22Rv1 (cell line): ENCODE results near the gene SPIN1.
A peak's percentile ranks its signal among the peaks of the same experiment; 100 is the strongest.
"Not testable (repeated sequence)": the region's sequence is repeated elsewhere in the genome, so short reads cannot be mapped to it uniquely, and the experiment has no call there.

ENCODE experiments used
- H3K27ac ChIP-seq: fragments of 450-650 bp; 2 replicates; pipeline ENCODE4 v1.5.1; 2017
- CTCF ChIP-seq: fragments of 450-650 bp; IDR thresholded peaks from 2 replicates; pipeline ENCODE4 v1.5.1; 2017; ENCODE audit warnings: mild to moderate bottlenecking
- ZFX ChIP-seq: fragments of 450-650 bp; IDR thresholded peaks from 2 replicates; pipeline ENCODE4 v1.6.1; 2017; ENCODE audit warnings: antibody characterized with exemption, borderline replicate concordance

Gene SPIN1

DNA sequence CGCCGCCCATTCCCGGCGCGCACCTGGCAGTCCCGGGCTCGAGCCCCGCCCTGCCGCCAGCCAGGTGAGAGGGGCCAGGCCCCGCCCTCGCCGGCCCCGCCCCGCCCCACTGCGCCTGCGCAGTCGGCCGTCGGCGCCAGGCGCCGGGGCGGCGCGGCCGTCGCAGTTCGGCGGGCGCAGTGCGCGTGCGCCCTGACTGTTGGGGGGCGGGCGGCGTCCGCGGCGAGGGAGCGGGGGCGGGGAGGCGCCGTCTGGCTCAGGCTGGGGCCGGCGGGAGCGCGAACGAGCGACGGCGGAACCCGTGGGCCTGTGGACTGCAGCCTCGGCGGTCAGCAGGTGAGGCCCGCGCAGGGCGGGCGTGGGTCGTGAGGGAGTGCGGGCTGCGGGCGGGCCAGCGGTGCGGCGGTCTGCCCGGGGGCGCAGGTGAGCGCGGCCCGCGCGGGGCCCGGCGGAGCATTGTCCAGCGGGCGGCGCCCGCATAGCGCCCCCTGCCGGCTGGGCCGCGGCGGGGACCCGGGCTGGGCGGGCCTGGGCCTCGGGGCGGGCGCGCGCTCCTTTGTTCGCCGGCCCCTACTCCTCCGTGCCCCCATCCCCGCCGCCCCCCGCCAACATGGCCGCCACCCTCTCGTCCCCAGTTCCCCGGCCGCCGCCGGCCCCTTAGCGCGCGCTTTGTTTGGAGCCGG lies at the start of gene SPIN1:
SPIN1 (plus strand) TSS at position 242 of the 683 bp plus-strand sequence. CDS start 38,096 bp downstream, outside the sequence.
- H3K27ac ChIP-seq, result peak within 1 kb of the TSS; percentile 93
- TF ChIP-seq CTCF, result peak; percentile 84
- no peak for TF ChIP-seq ZFX

GRCh38 chr9:88339317-88339716 lies 48.9 kb upstream of the SPIN1 start:
- no peak for TF ChIP-seq ZFX
- no peak for TF ChIP-seq CTCF

GRCh38 chr9:88342246-88342645 lies 46.0 kb upstream of the SPIN1 start:
- TF ChIP-seq CTCF, result no peak
- no peak for TF ChIP-seq ZFX
- no peak overlapping the region for H3K27ac ChIP-seq

More at GRCh38 chr9:88339317-88339716, 48.9 kb upstream of the SPIN1 start:
- no peak overlapping the region for H3K27ac ChIP-seq

GRCh38 chr9:88344013-88344412 lies 44.2 kb upstream of the SPIN1 start:
- no peak for TF ChIP-seq ZFX
- TF ChIP-seq CTCF, result no peak
- no peak overlapping the region for H3K27ac ChIP-seq

DNA sequence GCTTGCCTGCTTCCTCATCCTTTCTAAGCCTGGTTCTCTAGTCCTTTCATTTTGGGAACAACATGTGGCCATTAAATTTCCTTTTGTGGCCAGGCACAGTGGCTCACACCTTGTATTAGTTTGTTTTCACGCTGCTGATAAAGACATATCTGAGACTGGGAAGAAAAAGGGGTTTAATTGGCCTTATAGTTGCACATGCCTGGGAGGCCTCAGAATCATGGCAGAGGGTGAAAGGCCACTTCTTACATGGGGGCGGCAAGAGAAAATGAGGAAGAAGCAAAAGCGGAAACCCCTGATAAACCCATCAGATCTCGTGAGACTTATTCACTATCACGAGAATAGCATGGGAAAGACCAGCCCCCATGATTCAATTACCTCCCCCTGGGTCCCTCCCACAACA lies 37.9 kb upstream of the SPIN1 start:
- H3K27ac ChIP-seq, result not testable (repeated sequence)

- H3K27ac ChIP-seq, result no peak overlapping the region
- TF ChIP-seq ZFX (no peak), CTCF (no peak)
Observed at GRCh38 chr9:88355166-88355565, 33.1 kb upstream of the SPIN1 start.

- not testable (repeated sequence) for H3K27ac ChIP-seq
Observed at GRCh38 chr9:88357250-88357649, 31.0 kb upstream of the SPIN1 start.

DNA sequence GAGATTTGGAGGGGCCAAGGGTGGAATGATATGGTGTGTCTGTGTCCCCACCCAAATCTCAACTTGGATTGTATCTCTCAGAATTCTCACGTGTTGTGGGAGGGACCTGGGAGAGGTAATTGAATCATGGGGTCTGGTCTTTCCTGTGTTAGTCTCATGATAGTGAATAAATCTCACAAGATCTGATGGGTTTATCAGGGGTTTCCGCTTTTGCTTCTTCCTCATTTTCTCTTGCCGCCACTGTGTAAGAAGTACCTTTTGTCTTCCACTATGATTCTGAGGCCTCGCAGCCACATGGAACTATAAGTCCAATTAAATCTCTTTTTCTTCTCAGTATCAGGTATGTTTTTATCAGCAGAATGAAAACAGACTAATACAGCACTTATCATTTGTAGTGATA lies 29.5 kb upstream of the SPIN1 start:
- TF ChIP-seq CTCF (no peak), ZFX (no peak)
- H3K27ac ChIP-seq, result no peak overlapping the region
